NCI-H524 treated with DMSO at 0.1 percent for 48 hours (cell line): ENCODE data around the gene NEDD4.
"Not testable (repeated sequence)": the region's sequence is repeated elsewhere in the genome, so short reads cannot be mapped to it uniquely, and the experiment has no call there.

Experiments
- DNase-seq: peaks from one replicate; lab custom pipeline; 2025; lab: John Stamatoyannopoulos, UW

Gene NEDD4

DNA sequence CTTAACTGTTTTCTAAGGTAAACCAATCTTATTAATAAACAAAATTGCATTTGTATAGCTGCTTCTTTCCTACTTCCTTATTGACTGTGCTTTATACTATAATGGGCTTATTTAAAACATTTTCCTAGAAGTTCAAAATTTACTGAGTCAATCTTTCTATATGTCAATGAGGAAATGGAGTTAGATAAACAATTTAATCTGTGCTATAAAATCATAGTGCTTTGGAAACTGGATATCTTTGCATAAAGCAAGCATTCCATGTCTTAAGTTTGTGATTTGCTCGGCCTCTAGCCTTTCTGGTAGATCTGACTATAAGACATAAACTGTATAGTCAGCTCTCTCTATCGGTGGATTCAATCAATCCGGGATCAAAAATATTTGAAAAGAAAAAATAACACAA lies 99.6 kb downstream of the NEDD4 start:
- DNase-seq = no peak

DNA sequence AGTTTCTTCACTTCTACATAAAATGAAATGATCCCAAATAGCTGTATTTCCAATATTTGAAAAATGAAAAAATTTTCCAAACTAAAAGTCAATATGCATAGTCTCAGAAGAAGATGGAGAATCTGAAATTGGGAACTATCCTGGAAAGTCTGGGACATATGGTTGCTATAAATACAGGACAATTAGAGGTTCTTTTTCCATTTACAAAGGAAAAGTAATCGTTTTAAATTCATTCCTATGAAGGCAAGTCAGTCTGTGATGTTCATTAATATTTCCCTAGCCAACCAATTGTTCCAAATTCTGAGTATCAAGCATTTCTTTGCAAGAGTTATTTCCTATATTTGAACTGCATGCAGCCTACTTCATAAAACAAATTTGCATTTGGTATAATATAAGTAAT lies 102.2 kb downstream of the NEDD4 start:
- no peak for DNase-seq

- no peak for DNase-seq
Measured at GRCh38 chr15:55884223-55884622, 109.2 kb downstream of the NEDD4 start.

DNA sequence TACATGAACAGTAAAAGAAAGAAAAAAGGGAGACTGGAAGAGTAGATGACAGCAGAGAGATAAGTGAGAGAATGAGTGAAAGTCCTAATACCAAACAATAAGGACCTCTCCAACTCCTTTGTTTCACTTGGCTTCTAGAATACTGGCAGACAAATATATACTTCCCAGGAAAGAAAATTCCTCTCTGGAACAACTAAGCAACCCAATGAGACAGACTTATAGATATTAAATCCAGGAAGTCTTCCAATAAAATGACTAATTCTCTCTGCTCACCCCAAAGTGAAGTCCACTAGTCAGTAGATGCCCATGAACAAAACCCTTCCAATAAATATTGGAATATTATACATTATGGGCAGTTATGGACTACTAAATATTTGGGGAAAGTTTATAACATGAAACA lies 114.2 kb downstream of the NEDD4 start:
- no peak for DNase-seq

GRCh38 chr15:55873024-55873720 lies 120.2 kb downstream of the NEDD4 start:
- no peak for DNase-seq

GRCh38 chr15:55872471-55872870 lies 120.9 kb downstream of the NEDD4 start:
- no peak for DNase-seq

DNA sequence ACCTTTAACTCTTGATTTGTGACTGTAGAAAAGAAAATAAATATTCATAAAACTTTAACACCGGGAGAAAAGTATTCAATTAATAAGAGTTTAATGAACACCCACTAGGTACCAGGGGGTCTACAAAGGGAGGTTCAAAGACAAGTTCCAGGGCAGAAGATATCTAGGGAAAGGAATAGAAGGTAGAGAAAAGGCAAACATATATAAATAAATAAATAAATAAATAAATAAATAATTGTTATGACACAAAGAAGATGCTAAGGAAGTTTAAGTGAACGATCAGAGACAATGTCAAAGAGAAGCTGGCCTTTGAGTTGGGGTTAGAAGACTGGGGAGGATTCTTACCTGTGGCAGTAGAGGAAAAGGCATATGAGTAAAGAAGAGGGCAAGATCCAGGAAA lies 123.8 kb downstream of the NEDD4 start:
- DNase-seq = no peak

DNA sequence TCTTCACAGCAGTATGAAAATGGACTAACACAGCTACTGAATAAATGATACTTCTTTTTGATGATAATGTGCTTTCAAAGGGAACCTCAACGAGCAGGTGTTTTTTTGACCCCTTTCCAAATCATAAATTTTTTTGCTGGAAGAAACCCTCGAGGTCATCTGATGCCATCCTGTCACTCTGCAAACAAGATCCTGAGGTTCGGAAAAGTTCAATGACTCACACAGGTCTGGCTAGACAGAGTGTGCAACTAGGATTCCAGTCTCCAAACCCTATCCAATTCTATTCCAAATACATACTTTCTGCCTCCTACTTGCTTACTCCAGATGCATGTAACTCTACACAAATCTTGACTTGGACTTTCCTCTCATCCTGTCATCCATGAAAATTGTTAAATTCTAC lies 124.7 kb downstream of the NEDD4 start:
- DNase-seq = no peak

DNA sequence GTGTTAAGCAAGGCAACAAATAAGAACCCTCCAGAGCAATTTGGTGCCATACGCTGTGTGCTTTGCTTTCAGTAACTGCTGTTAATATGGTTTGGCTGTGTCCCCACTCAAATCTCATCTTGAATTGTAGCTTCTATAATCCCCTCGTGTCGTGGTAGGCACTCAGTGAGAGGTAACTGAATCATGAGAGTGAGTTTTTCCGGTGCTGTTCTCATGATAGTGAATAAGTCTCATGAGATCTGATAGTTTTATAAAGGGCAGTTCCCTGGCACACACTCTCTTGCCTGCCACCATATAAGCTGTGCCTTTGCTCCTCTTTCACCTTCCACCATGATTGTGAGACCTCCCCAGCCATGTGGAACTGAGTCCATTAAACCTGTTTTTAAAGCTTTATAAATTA lies 125.1 kb downstream of the NEDD4 start:
- DNase-seq = not testable (repeated sequence)

DNA sequence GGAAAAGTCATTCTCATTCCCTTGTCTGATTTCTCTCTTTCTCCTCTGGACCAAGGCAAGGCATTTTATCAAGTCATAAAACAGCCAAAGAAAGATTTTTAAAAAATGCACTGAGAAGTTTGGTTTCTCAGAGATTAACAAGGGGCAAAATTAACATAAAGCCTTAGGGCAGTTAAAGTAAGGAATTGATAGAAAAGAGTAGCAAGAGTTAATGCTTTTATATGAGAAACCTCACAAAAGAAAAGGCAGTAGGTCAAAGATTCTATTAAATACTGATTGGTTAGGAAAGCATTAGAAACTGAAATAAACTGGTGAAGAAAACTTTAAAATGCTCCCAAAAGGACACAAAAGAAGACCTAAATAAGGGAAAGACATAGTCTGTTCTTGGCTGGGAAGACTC lies 129.5 kb downstream of the NEDD4 start:
- DNase-seq = no peak

GRCh38 chr15:55861115-55861514 lies 132.3 kb downstream of the NEDD4 start:
- DNase-seq = no peak

DNA sequence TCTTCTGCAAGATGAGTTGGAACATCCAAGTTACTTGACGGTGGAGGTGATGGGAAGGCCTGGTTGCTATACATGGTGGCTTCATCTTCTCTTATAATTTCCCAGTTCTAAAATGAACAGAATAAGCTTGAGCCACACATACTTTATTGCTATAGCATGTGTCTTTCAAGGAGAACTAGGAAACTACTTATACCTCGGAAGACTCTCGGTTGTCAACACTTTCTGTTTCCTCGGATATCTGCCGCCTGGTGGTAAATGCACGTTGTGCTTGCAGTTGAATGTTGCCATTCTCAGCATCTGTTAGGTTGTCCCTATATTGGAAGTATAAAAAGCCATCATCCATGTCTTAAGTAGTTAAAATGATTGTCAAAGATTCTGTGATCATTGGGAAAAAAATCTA lies 132.9 kb downstream of the NEDD4 start:
- no peak for DNase-seq

DNA sequence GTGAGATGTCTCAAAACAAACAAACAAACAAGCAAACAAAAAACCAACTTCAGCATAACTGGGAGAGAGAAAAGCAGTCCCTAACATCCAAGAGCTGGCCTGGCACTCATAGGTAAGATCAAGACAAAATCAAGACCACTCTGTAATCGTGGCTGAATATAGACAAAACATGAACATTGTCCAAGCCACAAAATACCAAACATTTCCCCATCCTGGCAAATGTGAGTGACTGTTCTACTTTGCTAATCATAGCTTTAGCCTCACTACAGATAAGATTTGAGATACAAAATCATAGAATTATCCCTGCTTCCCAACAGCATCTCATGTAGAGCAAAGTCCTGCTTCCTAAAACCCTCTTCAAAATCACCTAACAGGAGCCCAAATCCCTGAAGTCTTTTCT lies 133.7 kb downstream of the NEDD4 start:
- no peak for DNase-seq

GRCh38 chr15:55858661-55859060 lies 134.8 kb downstream of the NEDD4 start:
- no peak for DNase-seq

DNA sequence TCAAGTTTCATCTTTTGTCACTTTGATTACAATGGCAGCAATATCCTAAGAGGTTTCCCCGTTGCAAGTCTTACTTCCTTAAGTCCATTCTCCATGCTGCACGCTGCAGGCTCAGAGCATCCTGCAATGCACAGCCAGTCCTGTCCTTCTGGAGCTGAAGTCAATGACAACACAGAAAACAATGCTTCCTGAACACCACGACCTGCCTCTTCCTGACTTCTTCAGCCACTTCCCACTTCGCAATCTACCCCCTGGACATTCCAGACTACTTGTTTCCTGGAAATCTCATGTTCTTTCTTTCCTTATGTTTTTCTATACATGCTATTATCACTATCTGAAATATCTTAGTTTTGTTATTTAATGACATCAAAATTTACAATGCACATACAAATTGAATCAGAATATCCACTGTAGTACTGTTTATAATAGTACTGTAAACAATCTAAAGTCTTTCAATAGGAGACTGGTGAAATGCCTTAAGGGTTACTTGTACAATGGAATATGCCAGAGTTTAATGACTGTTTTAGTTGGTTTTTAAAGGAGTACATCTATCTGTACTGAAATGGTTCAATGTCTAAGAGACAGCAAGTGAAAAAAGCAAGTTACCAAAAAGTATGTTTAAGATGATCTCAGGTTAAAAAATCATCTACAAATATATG lies 136.8 kb downstream of the NEDD4 start:
- DNase-seq = no peak

- DNase-seq = no peak
Measured at GRCh38 chr15:55853134-55853533, 140.3 kb downstream of the NEDD4 start.

DNA sequence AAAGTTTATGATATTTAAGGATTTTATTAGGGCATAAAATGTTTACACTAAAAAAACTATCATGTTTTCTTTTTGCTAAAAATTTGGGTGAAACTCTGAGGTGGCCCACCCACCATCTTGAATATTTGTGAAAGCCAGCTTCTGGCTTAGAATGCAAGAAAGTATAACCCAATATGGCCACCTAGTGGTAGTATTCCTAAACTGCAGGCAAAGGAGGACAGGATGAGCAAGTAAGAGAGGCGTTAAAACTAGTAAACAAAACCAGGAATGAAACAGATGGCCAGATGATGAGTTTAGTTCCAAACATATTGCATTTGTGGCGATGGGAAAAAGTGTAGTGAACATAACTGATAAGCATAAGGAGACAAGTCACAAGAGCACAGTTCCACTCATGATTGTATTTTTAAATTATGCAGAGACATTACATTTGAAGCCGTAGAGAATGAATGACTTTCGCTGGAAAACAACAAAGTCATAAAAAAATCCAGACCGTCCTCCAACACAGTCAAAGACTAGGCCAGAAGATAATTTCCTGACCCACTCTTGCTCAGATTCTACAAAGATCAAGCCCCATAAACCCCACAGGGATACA lies 147.2 kb downstream of the NEDD4 start:
- DNase-seq = peak; percentile 53

- DNase-seq = not testable (repeated sequence)
Measured at GRCh38 chr15:55842897-55843296, 150.5 kb downstream of the NEDD4 start.

DNA sequence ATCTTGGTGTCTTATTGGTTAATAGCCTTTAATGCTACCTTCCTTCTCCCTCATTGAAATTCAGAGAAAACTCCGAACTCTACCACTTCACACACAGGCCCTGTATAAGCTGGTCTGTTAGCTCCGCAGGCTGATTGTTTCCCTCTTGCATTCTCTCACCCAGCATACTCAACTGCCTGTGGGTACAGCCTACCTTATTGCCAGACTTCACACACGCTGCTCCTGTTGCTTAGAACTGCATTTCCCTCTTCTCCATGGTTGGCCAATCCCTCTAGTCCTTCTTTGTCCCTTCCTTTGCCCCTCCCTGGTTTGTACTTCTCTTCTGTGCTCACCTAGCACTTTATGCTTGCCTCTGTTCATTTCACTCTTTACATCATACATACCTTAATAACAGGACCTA lies 157.5 kb downstream of the NEDD4 start:
- DNase-seq = no peak

GRCh38 chr15:55834331-55834730 lies 159.1 kb downstream of the NEDD4 start:
- DNase-seq = no peak

GRCh38 chr15:55829826-55830225 lies 163.6 kb downstream of the NEDD4 start:
- no peak for DNase-seq

GRCh38 chr15:55827955-55828354 lies 165.5 kb downstream of the NEDD4 start:
- DNase-seq = no peak

DNA sequence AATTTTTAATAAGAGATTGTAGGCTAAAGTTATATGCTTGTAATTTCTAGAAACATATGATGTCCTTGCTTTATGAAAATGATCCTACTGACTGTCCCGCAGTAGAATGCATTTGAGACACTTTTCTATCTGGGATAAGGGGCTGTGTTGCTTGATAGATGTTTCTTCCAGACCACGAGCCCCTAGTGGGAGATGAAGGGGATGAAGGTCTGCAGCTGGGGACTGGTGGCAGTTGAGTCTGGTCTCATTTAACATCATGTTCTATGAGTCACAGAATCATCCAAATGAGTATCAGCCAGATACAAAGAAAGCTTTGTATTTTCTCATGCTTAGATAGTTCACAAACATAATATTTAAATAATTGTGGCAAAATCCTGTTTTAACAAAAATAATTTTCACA lies 166.2 kb downstream of the NEDD4 start:
- no peak for DNase-seq
